ENCODE results near the gene SERF2.

SERF2 gene

DNA sequence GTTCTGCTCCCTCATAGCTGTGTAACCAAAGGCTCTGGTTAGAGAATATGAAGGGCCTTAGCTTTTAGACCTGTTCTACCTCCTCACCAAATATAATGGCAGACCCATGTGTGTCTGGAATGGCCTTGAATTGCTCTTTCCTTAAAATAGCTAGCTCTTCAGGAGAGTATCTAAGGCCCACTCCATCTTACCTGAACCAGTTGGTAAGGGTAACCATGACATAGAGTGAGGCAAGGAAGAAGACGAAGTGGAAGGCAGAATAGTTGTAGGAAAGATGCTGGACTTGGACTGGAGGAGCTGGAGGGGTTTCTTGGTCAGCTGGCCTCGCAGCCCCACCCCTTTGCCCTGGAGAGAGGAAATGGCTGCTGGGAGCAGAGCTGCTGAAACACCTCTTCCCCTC, 3.1 kb downstream of the SERF2 start:
- TF ChIP-seq REST (IDR thresholded peaks at IDR 0.05; ENCODE audit: insufficient read depth in 1 of 2, low read depth in 2 of 2, low read length in 2 of 2) (no peak), TAF1 (IDR thresholded peaks at IDR 0.05; ENCODE audit: borderline replicate concordance, insufficient read depth, low read length) (no peak), FOXP2 (optimal IDR thresholded peaks at IDR 0.05; ENCODE audit: borderline replicate concordance, extremely low read depth, extremely low read length, insufficient read depth) (no peak), SIN3A (IDR thresholded peaks at IDR 0.05; ENCODE audit: borderline replicate concordance, insufficient read depth, low read length) (no peak), POLR2AphosphoS5 (IDR thresholded peaks at IDR 0.05; ENCODE audit: low read depth, low read length) (no peak; the same call in 1 of the 2 replicates)

DNA sequence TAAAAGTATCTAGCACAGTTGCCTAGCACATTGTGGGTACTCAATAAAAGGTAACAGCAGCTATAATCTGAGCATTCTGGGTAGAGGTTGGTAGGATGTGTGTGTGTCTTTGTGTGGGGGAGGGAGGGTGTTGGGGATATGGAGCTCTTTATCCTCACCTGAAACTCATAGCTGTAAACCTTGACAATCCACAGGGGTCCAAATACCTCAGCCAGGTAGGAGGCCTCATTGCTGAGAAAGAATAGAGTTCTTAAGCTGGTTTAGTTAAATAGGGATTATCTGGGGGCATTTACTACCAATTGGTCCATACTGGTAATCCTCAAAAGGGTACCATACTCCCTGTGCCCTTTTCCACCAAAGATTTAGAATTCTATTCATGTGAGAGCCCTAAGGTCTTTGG, 3.9 kb downstream of the SERF2 start:
- TF ChIP-seq SIN3A (IDR thresholded peaks at IDR 0.05; ENCODE audit: borderline replicate concordance, insufficient read depth, low read length) (no peak), REST (IDR thresholded peaks at IDR 0.05; ENCODE audit: insufficient read depth in 1 of 2, low read depth in 2 of 2, low read length in 2 of 2) (no peak), POLR2AphosphoS5 (IDR thresholded peaks at IDR 0.05; ENCODE audit: low read depth, low read length) (no peak; the same call in 1 of the 2 replicates), TAF1 (IDR thresholded peaks at IDR 0.05; ENCODE audit: borderline replicate concordance, insufficient read depth, low read length) (no peak), FOXP2 (optimal IDR thresholded peaks at IDR 0.05; ENCODE audit: borderline replicate concordance, extremely low read depth, extremely low read length, insufficient read depth) (no peak)

DNA sequence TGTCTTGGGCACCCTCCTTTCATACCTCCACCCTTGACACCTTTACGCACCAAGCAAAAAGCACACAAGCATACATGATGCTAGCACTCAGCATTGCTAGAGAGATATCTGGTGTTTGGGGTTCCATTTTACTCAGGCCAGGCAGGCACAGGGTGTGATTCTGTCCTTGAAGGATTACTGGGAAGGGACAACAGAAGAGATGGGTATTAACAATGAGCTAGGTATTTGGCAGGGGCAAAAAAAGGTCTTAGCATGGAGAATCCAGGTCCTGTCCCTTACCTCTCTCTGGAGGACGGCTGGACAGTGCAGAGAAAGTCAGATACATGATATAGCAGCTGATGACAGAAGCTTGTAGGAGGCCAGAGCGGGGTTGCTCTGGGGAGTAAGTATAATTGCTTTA, 4.4 kb downstream of the SERF2 start:
- TF ChIP-seq TAF1 (IDR thresholded peaks at IDR 0.05; ENCODE audit: borderline replicate concordance, insufficient read depth, low read length), result no peak

DNA sequence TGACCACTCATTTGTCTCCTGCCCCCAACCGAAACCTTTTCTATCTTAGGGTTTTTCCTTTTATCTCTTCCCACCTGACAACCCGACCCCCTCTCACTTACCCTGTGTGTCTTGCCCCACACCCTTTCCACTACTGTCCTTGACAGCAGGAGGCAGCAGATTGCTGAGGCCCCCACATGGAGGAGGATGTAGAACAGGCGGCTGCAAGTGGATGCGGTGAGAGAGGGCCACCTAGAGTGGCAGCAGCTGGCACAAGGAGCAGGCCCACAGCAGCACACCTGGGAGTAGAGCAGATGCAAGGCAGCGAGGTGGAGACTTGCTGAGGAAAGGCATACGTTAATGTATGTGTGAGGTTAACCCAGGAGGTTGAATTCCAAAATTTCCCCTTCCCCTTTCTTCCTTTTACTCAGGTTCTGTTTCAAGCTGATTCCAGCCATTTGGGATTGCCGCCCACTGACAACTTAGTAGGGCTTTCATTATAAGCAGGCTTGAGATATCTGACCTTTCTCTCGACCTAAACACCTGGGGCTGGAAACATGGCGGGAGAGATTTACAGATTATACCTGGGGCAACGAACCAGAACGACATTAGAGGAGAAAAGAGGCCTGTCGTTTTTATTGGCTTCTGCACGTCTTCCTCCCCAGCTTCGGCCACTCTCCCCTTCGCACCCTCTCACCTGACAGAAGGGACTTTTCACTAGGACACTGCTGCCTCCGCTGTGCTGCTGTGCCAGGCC, 7.3 kb downstream of the SERF2 start:
- no peak for TF ChIP-seq TAF1 (IDR thresholded peaks at IDR 0.05; ENCODE audit: borderline replicate concordance, insufficient read depth, low read length)
- TF ChIP-seq FOXP2 (optimal IDR thresholded peaks at IDR 0.05; ENCODE audit: borderline replicate concordance, extremely low read depth, extremely low read length, insufficient read depth), result no peak
- TF ChIP-seq POLR2AphosphoS5 (IDR thresholded peaks at IDR 0.05; ENCODE audit: low read depth, low read length), result no peak
- TF ChIP-seq SIN3A (IDR thresholded peaks at IDR 0.05; ENCODE audit: borderline replicate concordance, insufficient read depth, low read length), result no peak
- no peak for TF ChIP-seq REST (IDR thresholded peaks at IDR 0.05; ENCODE audit: insufficient read depth in 1 of 2, low read depth in 2 of 2, low read length in 2 of 2)

DNA sequence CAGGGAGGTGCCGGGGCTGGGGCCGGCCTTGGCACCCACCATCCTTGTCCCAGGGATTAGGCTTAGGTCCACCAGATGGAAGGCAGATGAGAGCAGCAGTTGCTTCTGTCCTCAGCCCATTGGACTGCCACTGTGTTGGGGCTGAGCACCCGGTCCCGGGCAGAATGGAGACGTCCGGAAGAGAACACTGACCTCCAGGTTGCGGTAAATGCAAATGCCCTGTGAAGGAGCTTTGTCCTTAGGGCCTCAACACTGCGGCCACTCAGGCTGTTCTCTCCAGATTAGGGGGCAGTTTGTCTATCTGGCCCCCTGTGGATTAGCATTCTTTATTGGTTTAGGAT, 7.8 kb downstream of the SERF2 start, which contains the start of gene SERINC4:
Gene SERINC4, minus strand, starts transcription at position 276 of the 341 bp plus-strand sequence. Its CDS starts 234 bp downstream, at position 42.
- no peak for TF ChIP-seq REST (IDR thresholded peaks at IDR 0.05; ENCODE audit: insufficient read depth in 1 of 2, low read depth in 2 of 2, low read length in 2 of 2)
- TF ChIP-seq POLR2AphosphoS5 (IDR thresholded peaks at IDR 0.05; ENCODE audit: low read depth, low read length), result no peak
- TF ChIP-seq FOXP2 (optimal IDR thresholded peaks at IDR 0.05; ENCODE audit: borderline replicate concordance, extremely low read depth, extremely low read length, insufficient read depth), result no peak
- no peak for TF ChIP-seq SIN3A (IDR thresholded peaks at IDR 0.05; ENCODE audit: borderline replicate concordance, insufficient read depth, low read length)
- no peak for TF ChIP-seq TAF1 (IDR thresholded peaks at IDR 0.05; ENCODE audit: borderline replicate concordance, insufficient read depth, low read length)
